ENCODE results near the gene DGKB. TPM values are rescaled to one million over a fixed set of nuclear protein-coding genes. Genes with fewer than 3 reads are reported as not detected.

DGKB gene
- total RNA-seq, 4 donors from 2014 or later: 0.78 to 2.5 (median 1.5) TPM

- WGBS, 2 donors: 33 to 47% methylated on average over 9 of the region's 9 CpGs
- no peak for DNase-seq (ENCODE audit: low spot score in 2 of 2)
- Histone ChIP-seq H3K27me3 (no peaks in the 10 kb centered on the region), H3K27ac (no peak overlapping the region), H3K36me3 (no peaks in the 10 kb centered on the region), H3K4me3 (no peak overlapping the region), H3K4me1 (no peaks in the 10 kb centered on the region), H3K9me3 (peaks cover 0 to 5% (median 0%) of the 10 kb centered on the region in 4 donors)
- TF ChIP-seq CTCF (IDR thresholded peaks at IDR 0.05) (no peak), EP300 (IDR thresholded peaks at IDR 0.05) (no peak), POLR2A (IDR thresholded peaks at IDR 0.05) (no peak)
Observed at GRCh38 chr7:14734839-14735321, 167.7 kb downstream of the DGKB start.

- 40 to 45% methylated on average over 3 of the region's 3 CpGs for WGBS, 2 donors
- H3K36me3 ChIP-seq: no peaks in the 10 kb centered on the region
- TF ChIP-seq EP300 (IDR thresholded peaks at IDR 0.05) (no peak), POLR2A (IDR thresholded peaks at IDR 0.05) (no peak), CTCF (IDR thresholded peaks at IDR 0.05) (no peak)
- H3K4me1 ChIP-seq: peaks cover 0 to 3% (median 0%) of the 10 kb centered on the region in 4 donors
- no peak overlapping the region for H3K4me3 ChIP-seq
- no peaks in the 10 kb centered on the region for H3K27me3 ChIP-seq
- no peak overlapping the region for H3K27ac ChIP-seq
- no peak for DNase-seq (ENCODE audit: low spot score in 2 of 2)
- H3K9me3 ChIP-seq: no peaks in the 10 kb centered on the region
Observed at GRCh38 chr7:14720785-14721184, 181.8 kb downstream of the DGKB start.

DNA sequence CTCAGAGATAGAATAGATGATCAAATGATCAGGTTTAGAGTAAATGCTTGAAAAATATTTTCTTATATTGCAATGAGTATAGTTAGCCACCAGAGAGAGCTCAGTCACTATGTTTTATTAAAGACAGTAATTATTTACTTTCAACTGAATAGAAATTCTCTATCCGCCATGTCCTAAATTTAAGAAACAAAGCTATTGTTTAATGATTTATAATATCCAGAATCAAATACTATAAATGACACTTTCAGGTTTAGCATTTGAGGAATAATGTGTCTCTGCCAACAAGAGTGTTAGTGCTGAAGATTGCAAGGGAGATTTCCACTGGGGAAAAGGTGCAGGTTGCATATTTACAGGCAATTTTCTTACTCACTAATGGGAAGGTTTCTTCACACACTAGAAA, 184.7 kb downstream of the DGKB start:
- no peaks in the 10 kb centered on the region for H3K9me3 ChIP-seq
- WGBS, 2 donors: 15 to 28% methylated on average over 1 of the region's 1 CpG
- H3K27me3 ChIP-seq: no peaks in the 10 kb centered on the region
- no peak overlapping the region for H3K4me3 ChIP-seq
- no peak for DNase-seq (ENCODE audit: low spot score in 2 of 2)
- TF ChIP-seq EP300 (IDR thresholded peaks at IDR 0.05): no peak
- TF ChIP-seq CTCF (IDR thresholded peaks at IDR 0.05): peak; percentile 32 to 57 (median 54)
- TF ChIP-seq POLR2A (IDR thresholded peaks at IDR 0.05): no peak
- H3K36me3 ChIP-seq: no peaks in the 10 kb centered on the region
- H3K27ac ChIP-seq: no peak overlapping the region
- peaks cover 0 to 3% (median 0%) of the 10 kb centered on the region in 4 donors for H3K4me1 ChIP-seq

- no peak for TF ChIP-seq CTCF (IDR thresholded peaks at IDR 0.05)
- DNase-seq (ENCODE audit: low spot score in 2 of 2): no peak
- Histone ChIP-seq H3K27ac (no peak overlapping the region), H3K9me3 (no peaks in the 10 kb centered on the region), H3K27me3 (no peaks in the 10 kb centered on the region), H3K4me3 (no peak overlapping the region), H3K4me1 (peaks cover 0 to 3% (median 0%) of the 10 kb centered on the region in 4 donors), H3K36me3 (no peaks in the 10 kb centered on the region)
Observed at GRCh38 chr7:14717169-14717568, 185.4 kb downstream of the DGKB start.

- DNase-seq (ENCODE audit: low spot score in 2 of 2): no peak
- no peak overlapping the region for H3K27ac ChIP-seq
- no peak overlapping the region for H3K4me3 ChIP-seq
- H3K36me3 ChIP-seq: no peaks in the 10 kb centered on the region
- TF ChIP-seq EP300 (IDR thresholded peaks at IDR 0.05): no peak
- WGBS, 2 donors: 85% methylated on average over 3 of the region's 3 CpGs
- H3K9me3 ChIP-seq: no peaks in the 10 kb centered on the region
- peaks cover 0 to 3% (median 0%) of the 10 kb centered on the region in 4 donors for H3K4me1 ChIP-seq
- no peaks in the 10 kb centered on the region for H3K27me3 ChIP-seq
Observed at GRCh38 chr7:14714161-14714728, 188.3 kb downstream of the DGKB start.

GRCh38 chr7:14698239-14698638, 204.3 kb downstream of the DGKB start:
- TF ChIP-seq POLR2A (IDR thresholded peaks at IDR 0.05) (no peak), EP300 (IDR thresholded peaks at IDR 0.05) (no peak), CTCF (IDR thresholded peaks at IDR 0.05) (no peak)
- Histone ChIP-seq H3K27me3 (no peaks in the 10 kb centered on the region), H3K27ac (no peak overlapping the region), H3K4me3 (no peak overlapping the region), H3K9me3 (no peaks in the 10 kb centered on the region), H3K4me1 (no peaks in the 10 kb centered on the region), H3K36me3 (no peaks in the 10 kb centered on the region)
- DNase-seq (ENCODE audit: low spot score in 2 of 2): no peak
